Natural killer cell (primary cell): ENCODE measurements around the gene PGLYRP1. TPM values are rescaled to one million over a fixed set of nuclear protein-coding genes. Genes with fewer than 3 reads are reported as not detected.

Source experiments
- ATAC-seq, 3 donors: fragments of 150-1000 bp in 2 of 3; fragments of 200-7000 bp in 1 of 3; cut with Tn5 transposase; 1 replicate in 1 of 3; 2 replicates in 2 of 3; pipeline ENCODE4 v1.10.0; 2021; ENCODE audit warnings: mild to moderate bottlenecking in 2 of 3, moderate library complexity in 2 of 3
- DNase-seq, 2 donors: peaks; one replicate each; pipeline versions ENCODE4 v3.0.0 to v3.0.0-alpha.2; 2013 to 2021; ENCODE audit warnings: mixed read lengths in 1 of 2
- H3K27ac ChIP-seq: one replicate; pipeline ENCODE4 v1.5.1; 2013; ENCODE audit warnings: mild to moderate bottlenecking, low read length
- H3K27me3 ChIP-seq: one replicate; pipeline ENCODE4 v1.6.1; 2013; ENCODE audit warnings: low read length; ENCODE audit not compliant: control insufficient read depth, insufficient read depth
- H3K36me3 ChIP-seq: one replicate; pipeline ENCODE4 v1.6.1; 2013; ENCODE audit warnings: low read length; ENCODE audit not compliant: control insufficient read depth, insufficient read depth
- H3K4me1 ChIP-seq: one replicate; pipeline ENCODE4 v1.6.1; 2013; ENCODE audit warnings: low read length; ENCODE audit not compliant: control insufficient read depth, insufficient read depth
- H3K4me3 ChIP-seq: one replicate; pipeline ENCODE4 v1.5.1; 2013; ENCODE audit warnings: low read length
- H3K9me3 ChIP-seq: one replicate; pipeline ENCODE4 v1.6.1; 2013; ENCODE audit warnings: low read length; ENCODE audit not compliant: control insufficient read depth, insufficient read depth
- H3K27ac Mint-ChIP-seq, 2 donors: one replicate each; pipeline ENCODE4 v1.8.0; 2022; ENCODE audit warnings: mild to moderate bottlenecking in 2 of 2, mixed read lengths in 2 of 2, moderate library complexity in 1 of 2
- H3K27me3 Mint-ChIP-seq, 2 donors: one replicate each; pipeline ENCODE4 v1.8.0; 2022; ENCODE audit warnings: low read depth in 2 of 2, mixed read lengths in 2 of 2
- H3K36me3 Mint-ChIP-seq: one replicate; pipeline ENCODE4 v1.8.0; 2022; ENCODE audit warnings: mixed read lengths
- H3K4me1 Mint-ChIP-seq, 2 donors: one replicate each; pipeline ENCODE4 v1.8.0; 2022; ENCODE audit warnings: mixed read lengths in 2 of 2
- H3K4me3 Mint-ChIP-seq: one replicate; pipeline ENCODE4 v1.8.0; 2022; ENCODE audit warnings: mild to moderate bottlenecking, moderate library complexity, mixed read lengths
- H3K9me3 Mint-ChIP-seq, 2 donors: one replicate each; pipeline ENCODE4 v1.8.0; 2022; ENCODE audit warnings: mixed read lengths in 2 of 2
- CTCF ChIP-seq: fragments of 200-600 bp; IDR thresholded peaks from one replicate; pipeline ENCODE4 v1.8.0; 2022; ENCODE audit warnings: antibody characterized with exemption
- WGBS: methylation state at CpG from one replicate; pipeline ENCODE4 v1.1.7; 2013; ENCODE audit warnings: missing lambda C conversion rate; ENCODE audit not compliant: insufficient coverage; 5-methylcytosine and 5-hydroxymethylcytosine counted together
- intact Hi-C: fragments of 100-400 bp; cut with micrococcal nuclease; formaldehyde crosslinking; loops from one replicate; pipeline ENCODE4 v1.14.2; 2022
- total RNA-seq, 4 donors: library from RNA; stranded (reverse); fragments of 120-200 nt in 1 of 4; gene quantifications; one replicate each; pipeline versions ENCODE4 v1.2.3 to v1.2.4, GENCODE V29; 2013 to 2022

Gene PGLYRP1
- total RNA-seq, 3 donors from 2014 or later (not counting 1 experiment from before 2014, with no cell fraction given), result 0.55 TPM; not detected in 2

- DNase-seq (peak in 1 of 2 donors; percentile 16), ATAC-seq (no peak)
- Mint-ChIP-seq H3K9me3 (no peaks in the 10 kb centered on the region), H3K4me3 (no peak overlapping the region), H3K27me3 (peaks cover 43 to 84% of the 10 kb centered on the region in 2 donors), H3K27ac (no peak overlapping the region), H3K4me1 (no peaks in the 10 kb centered on the region), H3K36me3 (no peaks in the 10 kb centered on the region)
- no peak overlapping the region for H3K4me3 ChIP-seq
- intact Hi-C loops, result no loop called here
- no peaks in the 10 kb centered on the region for H3K9me3 ChIP-seq
- TF ChIP-seq CTCF, result no peak
- H3K36me3 ChIP-seq, result no peaks in the 10 kb centered on the region
- no peaks in the 10 kb centered on the region for H3K4me1 ChIP-seq
- peaks cover 3% of the 10 kb centered on the region for H3K27me3 ChIP-seq
- WGBS, result 50% methylated on average over 7 of the region's 7 CpGs
- H3K27ac ChIP-seq, result no peak overlapping the region
Observed at GRCh38 chr19:46049597-46049996, 26.7 kb upstream of the PGLYRP1 start.

GRCh38 chr19:46043519-46043918, 20.7 kb upstream of the PGLYRP1 start:
- whole genome bisulfite sequencing, result 92% methylated on average over 1 of the region's 1 CpG
- H3K27ac ChIP-seq, result no peak overlapping the region
- no peaks in the 10 kb centered on the region for H3K36me3 ChIP-seq
- H3K9me3 Mint-ChIP-seq, result no peaks in the 10 kb centered on the region
- intact Hi-C loops, result no loop called here
- H3K9me3 ChIP-seq, result no peaks in the 10 kb centered on the region
- peaks cover 45 to 73% of the 10 kb centered on the region in 2 donors for H3K27me3 Mint-ChIP-seq
- no peak for TF ChIP-seq CTCF
- H3K4me1 ChIP-seq, result no peaks in the 10 kb centered on the region
- no peak for ATAC-seq
- no peak overlapping the region for H3K27ac Mint-ChIP-seq
- DNase-seq, result no peak
- no peaks in the 10 kb centered on the region for H3K4me1 Mint-ChIP-seq
- peaks cover 16% of the 10 kb centered on the region for H3K27me3 ChIP-seq
- H3K4me3 Mint-ChIP-seq, result no peak overlapping the region
- H3K36me3 Mint-ChIP-seq, result no peaks in the 10 kb centered on the region
- H3K4me3 ChIP-seq, result no peak overlapping the region

GRCh38 chr19:46042252-46042883, 19.5 kb upstream of the PGLYRP1 start:
- no peaks in the 10 kb centered on the region for H3K36me3 ChIP-seq
- H3K4me1 ChIP-seq, result no peaks in the 10 kb centered on the region
- no peak for TF ChIP-seq CTCF
- peaks cover 40 to 62% of the 10 kb centered on the region in 2 donors for H3K27me3 Mint-ChIP-seq
- H3K27ac ChIP-seq, result no peak overlapping the region
- H3K4me3 Mint-ChIP-seq, result no peak overlapping the region
- DNase-seq (no peak), ATAC-seq (no peak)
- H3K27me3 ChIP-seq, result peaks cover 16% of the 10 kb centered on the region
- no peaks in the 10 kb centered on the region for H3K9me3 ChIP-seq
- intact Hi-C loops, result no loop called here
- H3K36me3 Mint-ChIP-seq, result no peaks in the 10 kb centered on the region
- no peak overlapping the region for H3K27ac Mint-ChIP-seq
- H3K4me1 Mint-ChIP-seq, result no peaks in the 10 kb centered on the region
- no peak overlapping the region for H3K4me3 ChIP-seq
- WGBS, result 80% methylated on average over 1 of the region's 5 CpGs
- H3K9me3 Mint-ChIP-seq, result no peaks in the 10 kb centered on the region

GRCh38 chr19:46040952-46041500, 18.2 kb upstream of the PGLYRP1 start, which contains the start of gene IGFL4:
IGFL4 (minus strand) TSS chr19:46041002; CDS start chr19:46040962, 40 bp downstream.
- Histone ChIP-seq H3K4me1 (no peaks in the 10 kb centered on the region), H3K36me3 (no peaks in the 10 kb centered on the region), H3K9me3 (no peaks in the 10 kb centered on the region), H3K4me3 (no peak within 1 kb of the TSS), H3K27ac (no peak within 1 kb of the TSS), H3K27me3 (peaks cover 16% of the 10 kb centered on the region)
- no peak within 1 kb of the TSS for H3K27ac Mint-ChIP-seq
- H3K27me3 Mint-ChIP-seq, result peaks cover 37 to 59% of the 10 kb centered on the region in 2 donors
- H3K4me1 Mint-ChIP-seq, result no peaks in the 10 kb centered on the region
- no peaks in the 10 kb centered on the region for H3K36me3 Mint-ChIP-seq
- ATAC-seq (no peak), DNase-seq (no peak)
- 82% methylated on average over 7 of the region's 7 CpGs for WGBS
- H3K9me3 Mint-ChIP-seq, result no peaks in the 10 kb centered on the region
- no peak for TF ChIP-seq CTCF
- no peak within 1 kb of the TSS for H3K4me3 Mint-ChIP-seq
- intact Hi-C loops, result no loop called here
